DMS53 (cell line): ENCODE measurements around the gene WASF2.
"Not testable (repeated sequence)": the region's sequence is repeated elsewhere in the genome, so short reads cannot be mapped to it uniquely, and the experiment has no call there.

ENCODE experiments used
- DNase-seq: peaks from one replicate; lab custom pipeline; 2025; lab: John Stamatoyannopoulos, UW

The WASF2 gene

DNA sequence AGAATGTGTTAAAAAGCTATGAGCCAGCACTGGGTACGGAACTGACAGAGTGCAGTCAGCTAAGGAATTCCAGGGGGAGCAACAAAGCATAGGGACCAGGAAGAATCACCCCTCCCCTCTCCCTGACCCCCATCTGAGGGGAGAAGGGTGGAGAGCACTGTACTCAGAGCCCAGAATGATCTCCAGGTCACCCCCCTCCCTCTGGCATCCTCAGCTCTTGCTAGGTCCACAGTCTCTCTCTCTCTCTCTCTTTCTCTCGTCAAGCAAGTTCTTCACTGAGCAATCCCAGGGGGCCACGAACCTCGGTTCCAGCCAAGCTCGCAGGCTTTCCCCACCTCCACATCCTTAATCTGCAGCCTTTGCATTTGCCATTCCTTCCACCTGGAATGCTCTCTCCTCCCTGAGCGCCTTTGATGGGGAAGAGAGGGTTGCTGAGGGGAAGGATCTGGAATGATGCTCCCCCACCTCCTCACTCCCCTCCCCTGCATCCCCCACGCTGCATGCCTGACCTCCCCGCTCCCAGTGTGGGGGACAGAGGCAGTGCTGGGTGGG is 6.7 kb upstream of the WASF2 start:
- DNase-seq = peak; percentile 39

- DNase-seq = no peak
These were observed 2.8 kb upstream of the WASF2 start for GRCh38 chr1:27492796-27493195.

DNA sequence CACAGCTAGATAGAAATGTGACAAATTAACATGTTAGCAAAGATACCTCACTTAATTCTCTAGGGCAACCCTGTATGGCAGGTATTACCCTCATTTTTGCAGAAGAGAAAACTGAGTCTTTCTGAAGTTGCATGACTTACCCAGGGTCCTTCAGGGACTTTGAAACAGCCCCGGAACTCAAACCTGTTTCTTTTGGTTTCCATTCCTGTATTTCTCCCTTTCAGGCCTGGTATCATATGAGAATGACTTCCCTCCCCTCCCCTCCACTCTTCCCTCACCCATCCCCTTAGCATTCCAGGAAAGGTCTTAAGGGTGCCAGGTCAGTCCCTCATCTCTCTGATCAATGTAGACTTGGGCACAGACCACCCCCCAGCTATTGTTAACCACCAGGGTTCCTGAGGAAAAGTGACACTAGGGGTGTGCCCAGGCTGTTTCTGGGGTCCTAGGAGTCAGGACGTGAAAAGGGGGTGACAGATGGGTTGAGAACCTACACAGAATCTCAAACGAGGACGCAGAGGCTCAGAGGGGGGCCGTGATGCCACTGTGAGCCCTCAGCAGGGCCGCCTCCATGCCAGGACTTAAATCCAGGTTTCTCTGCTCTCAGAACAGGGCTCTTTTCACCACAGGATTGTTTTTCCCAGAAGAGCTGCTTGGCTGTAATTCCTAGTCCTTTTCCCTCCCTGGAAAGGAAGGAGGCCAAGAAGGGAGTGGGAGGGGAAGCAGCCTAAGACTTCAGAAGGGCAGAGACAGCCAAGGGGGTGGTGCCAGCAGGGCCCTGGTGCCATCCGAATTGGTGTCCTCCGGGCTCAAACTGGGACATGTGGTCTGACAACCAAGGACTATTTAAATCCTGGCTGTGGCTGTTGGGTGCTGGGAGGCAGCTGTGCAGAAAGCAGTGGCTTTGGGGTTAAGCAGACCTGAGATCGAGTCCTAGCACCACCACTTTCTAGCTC is 2.1 kb upstream of the WASF2 start:
- no peak for DNase-seq

DNA sequence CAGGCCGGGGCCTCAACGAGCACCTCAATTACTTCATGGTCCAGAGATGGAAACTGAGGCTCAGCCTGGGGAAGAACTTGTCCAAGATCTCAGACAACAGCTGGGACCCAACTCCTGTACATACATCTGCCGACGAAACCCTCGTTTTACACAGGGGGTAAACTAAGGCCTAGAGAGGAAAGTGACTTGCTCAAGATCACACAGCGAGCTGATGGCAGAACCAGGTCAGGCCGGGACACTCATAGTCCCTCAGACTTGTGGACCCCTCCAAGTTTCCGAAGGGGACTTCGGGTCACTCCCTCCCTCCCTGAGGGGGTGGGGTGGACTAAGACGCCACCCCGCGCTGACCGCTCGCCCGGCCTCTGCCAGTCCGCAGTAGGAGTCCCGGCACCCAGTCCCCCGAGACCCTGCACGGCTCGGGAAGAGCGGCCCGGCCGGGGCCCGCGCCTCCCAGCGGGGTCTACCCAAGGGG is 430 bp downstream of the WASF2 start:
- peak; percentile 72 for DNase-seq

DNA sequence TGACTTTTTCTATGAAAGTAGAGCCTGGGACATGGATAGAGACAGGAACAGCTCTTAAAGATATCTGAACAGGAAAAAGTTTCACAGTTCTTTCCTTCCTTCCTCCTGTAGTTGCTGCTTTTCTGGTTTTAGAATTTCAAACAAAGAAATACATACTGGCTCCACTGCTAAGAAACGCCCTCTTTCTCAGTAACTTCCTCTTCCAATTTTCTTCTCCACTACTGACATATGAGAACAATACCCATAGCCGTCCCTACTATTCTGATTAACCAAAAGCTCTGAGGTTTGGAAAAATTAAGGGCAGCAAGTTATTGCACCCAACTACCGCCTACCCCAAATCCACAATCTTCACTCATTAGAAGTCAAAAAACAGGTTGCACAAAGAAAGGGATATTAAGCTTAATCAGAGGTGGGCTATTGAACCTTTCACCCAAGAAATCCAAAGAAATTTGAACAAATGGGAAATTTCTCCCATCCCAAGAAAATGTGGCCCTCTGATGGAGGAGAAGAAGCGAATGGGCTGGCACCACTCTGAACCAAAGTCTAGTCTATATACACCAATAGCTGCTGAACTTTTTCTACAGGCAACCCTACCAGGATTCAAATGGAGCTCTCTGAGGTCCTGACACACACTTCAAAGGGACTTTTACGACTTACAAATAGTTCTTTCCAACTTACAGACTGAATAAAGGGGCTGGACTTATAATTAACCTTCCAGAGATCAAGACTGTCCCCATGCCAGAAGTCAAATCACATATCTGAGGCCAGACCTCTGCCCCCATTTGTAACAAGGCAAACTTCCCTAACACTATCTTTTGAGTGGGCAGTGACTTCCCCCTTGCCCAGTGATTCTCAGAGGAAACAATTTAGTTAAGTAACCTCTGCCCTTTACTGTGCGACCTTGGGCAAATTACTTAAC is 1.7 kb downstream of the WASF2 start:
- DNase-seq = peak; percentile 33

- DNase-seq = no peak
These were observed 4.6 kb downstream of the WASF2 start for GRCh38 chr1:27485363-27485762.

DNA sequence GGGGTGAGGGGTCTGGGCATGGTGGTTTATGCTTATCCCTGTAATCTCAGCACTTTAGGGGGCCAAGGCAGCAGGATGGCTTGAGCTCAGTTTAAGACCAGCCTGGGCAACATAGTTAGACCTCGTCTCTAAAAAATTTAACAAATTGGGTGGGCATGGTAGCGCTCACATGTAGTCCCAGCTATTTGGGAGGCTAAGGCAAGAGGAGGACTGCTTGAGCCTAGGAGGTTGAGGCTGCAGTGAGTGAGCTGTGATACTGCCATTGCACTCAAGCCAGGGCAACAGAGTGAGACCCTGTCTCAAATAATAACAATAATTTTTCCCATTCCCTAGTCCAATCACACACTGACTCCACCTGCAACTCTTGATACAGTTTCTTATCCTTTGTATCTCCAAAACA is 6.3 kb downstream of the WASF2 start:
- no peak for DNase-seq

DNA sequence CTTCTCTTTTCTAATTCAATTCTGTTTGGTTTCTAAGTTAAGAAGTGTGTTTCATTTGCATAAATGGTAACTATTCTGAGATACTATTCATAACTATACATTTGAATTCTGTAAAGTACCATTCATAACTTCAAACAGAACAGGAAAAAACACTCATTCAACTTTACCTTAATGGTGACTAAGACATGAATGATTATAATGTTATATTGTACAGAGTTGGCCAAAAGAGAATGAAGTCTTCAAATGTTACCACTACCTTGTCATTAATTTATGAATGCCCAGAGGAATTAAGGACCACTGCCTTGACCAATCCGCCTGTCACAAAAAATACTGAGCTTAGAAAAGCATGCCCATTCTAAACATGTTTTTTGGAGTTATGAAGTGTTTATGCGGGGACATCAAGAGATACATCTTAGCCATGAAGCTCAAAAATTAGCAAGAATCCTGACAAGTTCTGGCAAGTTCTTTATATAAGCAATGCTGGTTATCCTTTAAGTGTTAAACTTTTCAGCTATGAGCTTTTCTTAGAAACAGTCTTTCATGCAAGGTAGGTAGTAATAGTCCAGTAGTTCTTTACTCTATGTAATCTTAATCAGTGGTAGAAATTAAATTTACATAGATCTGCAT is 7.9 kb downstream of the WASF2 start:
- no peak for DNase-seq

DNA sequence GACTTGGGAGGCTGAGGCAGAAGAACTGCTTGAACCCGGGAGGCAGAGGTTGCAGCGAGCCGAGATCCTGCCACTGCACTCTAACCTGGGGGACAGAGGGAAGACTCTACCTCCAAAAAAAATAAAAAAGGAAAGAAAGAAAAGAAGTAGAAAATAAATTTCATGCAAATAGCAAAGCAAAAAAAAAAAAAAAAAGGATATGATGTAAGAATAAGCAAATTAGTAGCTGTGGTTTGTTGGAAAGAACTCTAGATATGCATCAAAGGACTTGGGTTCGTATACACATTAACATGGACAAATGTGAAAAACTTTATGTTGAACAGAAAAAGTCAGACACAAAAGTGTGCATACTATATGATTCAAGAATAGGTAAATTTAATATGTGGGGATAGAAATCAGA is 11.9 kb downstream of the WASF2 start:
- DNase-seq = no peak

- no peak for DNase-seq
These were observed 13.7 kb downstream of the WASF2 start for GRCh38 chr1:27476237-27476636.

- DNase-seq = no peak
These were observed 14.2 kb downstream of the WASF2 start for GRCh38 chr1:27475720-27476119.

DNA sequence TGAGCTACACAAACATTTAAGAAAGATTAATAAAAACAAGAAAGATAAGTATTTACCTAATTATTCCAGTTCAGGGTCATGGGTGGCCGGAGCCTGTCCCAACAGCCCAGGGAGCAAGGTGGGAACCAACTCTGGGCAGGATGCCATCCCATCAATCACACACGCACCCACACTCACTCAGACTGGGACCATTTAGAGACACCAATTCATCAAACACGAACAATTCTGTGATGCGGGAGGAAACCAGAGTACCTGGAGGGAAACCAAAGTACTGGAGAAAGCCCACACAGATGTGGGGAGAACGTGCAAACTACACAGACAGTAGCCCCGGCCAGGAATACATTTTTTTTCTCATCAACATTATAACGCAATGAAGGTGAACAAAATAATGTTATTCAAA is 16.2 kb downstream of the WASF2 start:
- DNase-seq = no peak

- not testable (repeated sequence) for DNase-seq
These were observed 17.9 kb downstream of the WASF2 start for GRCh38 chr1:27472098-27472497.

- DNase-seq = no peak
These were observed 18.5 kb downstream of the WASF2 start for GRCh38 chr1:27471477-27471876.

DNA sequence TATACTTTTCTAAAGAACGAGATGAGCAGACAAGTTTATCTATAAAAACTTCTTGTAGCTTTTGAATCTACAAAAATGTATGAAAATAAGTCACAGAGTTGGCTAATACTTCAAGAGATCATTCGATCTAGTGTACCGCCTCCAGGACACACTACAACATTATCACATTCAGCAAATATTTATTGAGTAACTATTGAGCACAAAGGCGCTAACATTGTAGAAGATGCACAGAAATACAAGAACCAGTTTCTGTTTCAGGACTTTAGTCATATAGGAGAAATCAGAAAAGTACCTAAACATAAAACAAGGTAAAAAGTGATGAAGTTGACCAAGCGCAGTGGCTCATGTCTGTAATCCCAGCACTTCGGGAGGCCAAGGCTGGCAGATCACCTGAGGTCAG is 20.6 kb downstream of the WASF2 start:
- DNase-seq = no peak

DNA sequence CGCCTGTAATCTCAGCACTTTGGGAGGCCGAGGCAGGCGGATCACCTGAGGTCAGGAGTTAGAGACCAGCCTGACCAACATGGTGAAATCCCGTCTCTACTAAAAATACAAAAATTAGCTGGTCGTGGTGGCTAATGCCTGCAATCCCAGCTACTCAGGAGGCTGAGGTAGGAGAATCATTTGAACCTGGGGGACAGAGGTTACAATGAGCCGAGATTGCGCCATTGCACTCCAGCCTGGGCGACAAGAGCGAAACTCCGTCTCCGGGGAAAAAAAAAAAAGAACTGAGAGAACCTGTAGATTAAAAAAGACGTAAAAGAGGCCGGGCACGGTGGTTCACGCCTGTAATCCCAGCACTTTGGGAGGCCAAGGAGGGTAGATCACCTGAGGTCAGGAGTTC is 21.6 kb downstream of the WASF2 start:
- not testable (repeated sequence) for DNase-seq

GRCh38 chr1:27464926-27465647 is 24.9 kb downstream of the WASF2 start:
- DNase-seq = no peak

GRCh38 chr1:27463916-27464315 is 26.1 kb downstream of the WASF2 start:
- DNase-seq = not testable (repeated sequence)

DNA sequence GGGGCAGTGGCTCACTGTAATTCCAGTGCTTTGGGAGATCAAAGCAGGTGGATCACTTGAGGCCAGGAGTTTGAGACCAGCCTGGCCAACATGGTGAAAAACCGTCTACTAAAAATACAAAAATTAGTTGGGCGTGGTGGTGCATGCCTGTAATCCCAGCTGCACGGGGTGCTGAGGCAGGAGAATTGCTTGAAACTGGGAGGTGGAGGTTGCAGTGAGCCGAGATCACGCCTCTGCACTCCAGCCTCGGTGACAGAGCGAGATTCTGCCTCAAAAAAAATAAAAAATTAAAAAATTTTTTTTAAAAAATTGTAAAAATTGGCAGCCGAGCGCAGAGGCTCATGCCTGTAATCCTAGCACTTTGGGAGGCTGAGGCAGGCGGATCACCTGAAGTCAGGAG is 31.4 kb downstream of the WASF2 start:
- DNase-seq = not testable (repeated sequence)

DNA sequence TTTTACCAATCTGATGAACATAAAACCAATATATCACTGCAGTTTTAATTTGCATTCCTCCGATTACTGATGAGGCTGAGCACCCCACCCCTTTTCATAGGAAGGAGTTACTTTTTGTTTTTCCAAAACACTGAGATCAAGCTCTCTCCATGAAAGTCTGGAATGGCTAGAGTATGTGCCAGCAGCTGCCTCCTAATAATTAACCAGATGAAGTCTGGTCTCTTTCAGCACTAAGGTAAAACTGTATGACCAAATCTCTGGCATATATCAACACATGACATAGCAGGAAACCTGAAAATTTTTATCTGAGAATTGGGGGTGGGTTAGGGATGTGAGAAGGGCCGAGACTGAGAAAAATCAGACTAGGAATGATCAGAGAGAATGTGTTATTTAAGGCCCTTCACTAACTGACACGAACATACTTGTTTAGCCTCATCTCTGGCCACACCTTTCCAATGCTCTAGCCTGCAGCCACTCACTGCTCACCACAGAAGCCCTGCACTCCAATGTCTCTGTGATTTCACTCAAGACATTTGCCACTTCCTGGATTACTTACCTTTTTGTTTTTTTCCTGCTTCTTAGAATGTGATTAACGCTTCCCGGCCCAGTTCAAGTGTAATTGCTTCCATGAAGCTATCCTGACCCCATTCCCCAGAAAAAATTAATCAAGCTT is 34.7 kb downstream of the WASF2 start:
- DNase-seq = no peak

DNA sequence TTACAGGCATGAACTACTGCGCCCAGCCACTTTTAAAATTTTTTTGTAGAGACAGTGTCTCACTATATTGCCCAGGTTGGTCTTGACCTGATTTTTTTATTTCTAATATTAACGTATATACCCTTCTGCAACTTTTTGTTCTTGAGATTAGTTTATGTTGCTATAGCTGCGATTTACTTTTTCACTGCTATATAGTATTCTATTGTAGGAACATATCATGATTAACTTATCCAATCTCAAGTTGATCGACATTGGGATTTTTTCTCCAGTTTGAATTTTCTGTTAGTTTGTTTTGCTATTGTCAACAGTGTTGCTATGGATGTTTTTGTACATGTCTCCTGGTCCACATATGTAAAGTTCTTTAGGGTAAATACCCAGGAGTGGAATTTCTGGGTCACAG is 35.4 kb downstream of the WASF2 start:
- no peak for DNase-seq
